NCI-H774 (cell line): ENCODE results near the gene OR10H5.
"Not testable (repeated sequence)": the region's sequence is repeated elsewhere in the genome, so short reads cannot be mapped to it uniquely, and the experiment has no call there.

Experiments
- DNase-seq: peaks from one replicate; lab custom pipeline; 2025; lab: John Stamatoyannopoulos, UW

The OR10H5 gene, protein sequence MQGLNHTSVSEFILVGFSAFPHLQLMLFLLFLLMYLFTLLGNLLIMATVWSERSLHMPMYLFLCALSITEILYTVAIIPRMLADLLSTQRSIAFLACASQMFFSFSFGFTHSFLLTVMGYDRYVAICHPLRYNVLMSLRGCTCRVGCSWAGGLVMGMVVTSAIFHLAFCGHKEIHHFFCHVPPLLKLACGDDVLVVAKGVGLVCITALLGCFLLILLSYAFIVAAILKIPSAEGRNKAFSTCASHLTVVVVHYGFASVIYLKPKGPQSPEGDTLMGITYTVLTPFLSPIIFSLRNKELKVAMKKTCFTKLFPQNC

DNA sequence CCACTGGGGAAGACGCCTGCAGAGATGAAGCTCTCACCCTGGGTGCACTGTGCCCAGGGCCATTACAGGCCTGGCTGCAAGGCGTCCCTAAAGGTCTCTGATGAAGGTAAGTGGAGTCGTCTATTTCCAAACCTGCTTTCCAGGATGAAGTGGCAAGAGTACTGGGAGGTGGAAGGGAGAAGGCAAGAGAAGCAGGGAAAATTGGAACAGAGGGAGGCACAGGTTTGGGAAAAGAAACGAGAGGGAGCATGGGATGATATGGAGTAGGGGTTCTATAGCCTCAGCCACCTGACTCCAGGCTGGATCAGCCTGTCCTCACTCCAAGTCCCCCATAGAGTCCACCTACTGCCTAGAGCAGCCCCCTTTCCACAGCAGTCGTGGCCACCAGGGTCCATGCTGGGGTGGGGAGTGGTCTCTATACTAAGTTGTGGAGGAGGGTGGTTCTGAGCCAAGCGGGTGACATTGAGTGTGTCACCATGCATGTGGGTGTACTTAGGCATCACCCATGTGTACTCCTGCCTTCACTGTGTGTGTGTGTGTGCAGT, at the start of gene OR10H5:
OR10H5 (plus strand) TSS at position 51 of the 545 bp plus-strand sequence. CDS start 6,388 bp downstream, outside the sequence.
- DNase-seq = no peak

- no peak for DNase-seq
Observed at GRCh38 chr19:15737722-15738121, 49.7 kb upstream of the OR10H5 start, which contains the start of gene OR10H3. TSS of gene OR10H3 (plus strand) at chr19:15737985. CDS start at chr19:15741393, 3,408 bp downstream.

GRCh38 chr19:15740785-15741184, 46.7 kb upstream of the OR10H5 start:
- DNase-seq = no peak

GRCh38 chr19:15748239-15748638, 39.2 kb upstream of the OR10H5 start:
- DNase-seq = no peak

GRCh38 chr19:15758379-15758778, 29.1 kb upstream of the OR10H5 start:
- DNase-seq = no peak

DNA sequence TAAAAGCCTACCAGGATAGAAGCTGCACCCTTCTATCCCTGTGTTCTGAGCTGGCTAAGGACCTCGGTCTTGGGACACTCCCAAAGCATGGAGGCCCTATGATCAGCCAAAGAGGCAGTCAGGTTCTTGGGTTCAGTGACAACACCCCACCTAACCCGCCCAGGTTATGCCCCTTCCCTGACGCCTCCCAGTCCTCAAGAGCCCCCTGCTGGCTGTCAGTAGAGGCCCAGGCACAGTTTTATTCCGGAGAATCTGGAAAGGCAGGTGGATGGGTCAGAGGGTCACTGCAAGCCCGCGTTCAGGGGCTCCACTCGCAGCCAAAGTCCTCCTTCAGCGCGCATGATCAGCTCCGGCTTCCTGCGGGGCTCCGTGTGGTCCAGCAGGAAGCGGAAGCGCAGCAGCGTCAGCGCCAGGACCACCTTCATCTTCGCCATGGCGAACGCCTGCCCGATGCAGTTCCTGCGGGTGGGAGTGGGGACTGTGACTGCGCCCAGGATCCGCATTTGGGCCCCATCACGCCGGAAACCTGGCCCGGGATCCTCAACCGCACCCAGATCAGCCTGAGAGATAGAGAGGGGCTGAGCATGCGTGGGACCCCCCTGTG, 27.4 kb upstream of the OR10H5 start:
- DNase-seq = no peak

DNA sequence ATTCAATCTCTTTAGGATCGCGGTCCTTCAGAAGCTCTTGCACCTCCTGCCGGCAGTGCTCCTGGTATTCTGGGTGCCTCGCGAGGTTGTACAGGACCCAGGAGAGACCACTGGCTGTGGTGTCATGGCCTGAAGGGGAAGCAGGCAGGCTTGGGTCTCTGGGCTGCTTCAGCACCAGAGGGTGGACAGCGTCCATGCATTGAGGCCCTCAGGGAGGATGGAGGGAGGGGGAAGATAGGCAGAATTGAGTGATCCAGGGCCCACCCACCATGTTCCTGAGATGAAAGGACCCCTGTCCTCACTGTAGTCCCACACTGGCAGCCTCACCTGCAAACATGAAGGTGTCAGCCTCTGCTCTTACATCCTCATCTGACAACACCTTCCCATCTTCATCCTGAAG, 17.9 kb upstream of the OR10H5 start:
- no peak for DNase-seq

DNA sequence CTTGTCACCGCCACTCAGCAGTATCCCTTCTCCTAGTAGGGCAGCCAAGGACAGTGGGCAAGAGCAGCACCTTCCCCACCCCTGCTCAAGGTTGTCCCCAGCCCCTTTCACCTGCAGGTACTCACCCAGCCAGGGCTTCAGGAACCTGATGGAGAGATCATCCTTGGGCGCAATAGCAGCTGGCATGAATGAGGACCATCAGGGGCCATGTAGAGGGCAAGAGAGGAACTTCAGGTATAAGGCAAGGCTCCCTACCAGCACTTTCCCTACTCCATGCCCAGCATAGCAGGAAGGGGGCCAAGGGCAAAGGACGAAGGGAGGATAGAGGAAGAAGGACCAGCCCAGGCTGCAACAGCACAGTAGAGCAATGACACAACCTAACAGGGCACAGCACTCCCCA, 13.3 kb upstream of the OR10H5 start:
- not testable (repeated sequence) for DNase-seq

- no peak for DNase-seq
Observed at GRCh38 chr19:15775249-15775648, 12.2 kb upstream of the OR10H5 start.

GRCh38 chr19:15776264-15776663, 11.2 kb upstream of the OR10H5 start:
- DNase-seq = no peak

DNA sequence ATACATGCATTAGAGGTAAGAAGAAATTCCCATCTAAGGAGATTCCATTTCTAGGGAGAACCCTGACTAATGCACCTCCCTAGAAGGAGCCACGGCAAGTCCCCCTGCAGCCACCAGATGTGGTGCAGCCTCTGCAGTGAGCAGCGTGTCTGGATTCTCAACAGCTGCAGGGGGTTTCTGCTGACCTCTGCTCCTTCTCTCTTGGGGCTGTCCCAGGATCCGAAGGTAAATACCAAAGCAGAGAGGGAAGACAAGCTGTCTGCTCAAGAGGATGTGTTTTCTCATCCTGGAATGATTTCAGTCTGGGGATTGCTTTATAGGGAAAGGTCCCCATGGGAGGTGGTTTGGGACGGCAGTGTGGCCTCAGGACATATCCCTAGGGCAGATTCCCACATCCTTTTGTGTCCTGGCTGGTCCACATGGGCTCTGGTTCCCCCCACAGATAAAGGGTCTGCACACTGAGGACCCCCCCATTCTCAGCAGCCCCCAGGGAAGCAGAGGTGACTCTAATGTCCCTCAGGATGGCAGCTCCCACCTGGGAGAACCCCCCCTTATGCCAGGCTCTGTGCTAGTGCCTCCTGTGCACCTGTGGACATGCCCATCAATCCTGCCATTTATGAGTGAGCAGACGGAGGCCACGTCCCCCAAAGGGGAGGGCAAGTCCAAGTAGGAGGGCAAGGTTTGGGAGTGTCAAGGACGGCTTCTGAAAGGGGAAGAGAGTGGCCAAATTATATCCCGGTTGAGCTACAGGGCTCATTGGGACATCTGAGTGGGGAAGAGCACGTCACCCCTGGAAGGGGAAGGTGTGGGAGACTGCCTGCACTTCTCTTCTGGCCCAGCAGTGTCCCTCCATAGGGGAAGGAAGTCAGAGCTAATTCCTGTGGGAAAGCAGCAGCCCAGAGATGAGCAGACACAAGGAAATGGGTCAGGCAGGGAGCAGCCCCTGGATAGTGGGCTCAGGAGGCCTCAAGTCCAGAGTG, 10.2 kb upstream of the OR10H5 start:
- DNase-seq = no peak

- no peak for DNase-seq
Observed at GRCh38 chr19:15779756-15780476, 7.5 kb upstream of the OR10H5 start.

DNA sequence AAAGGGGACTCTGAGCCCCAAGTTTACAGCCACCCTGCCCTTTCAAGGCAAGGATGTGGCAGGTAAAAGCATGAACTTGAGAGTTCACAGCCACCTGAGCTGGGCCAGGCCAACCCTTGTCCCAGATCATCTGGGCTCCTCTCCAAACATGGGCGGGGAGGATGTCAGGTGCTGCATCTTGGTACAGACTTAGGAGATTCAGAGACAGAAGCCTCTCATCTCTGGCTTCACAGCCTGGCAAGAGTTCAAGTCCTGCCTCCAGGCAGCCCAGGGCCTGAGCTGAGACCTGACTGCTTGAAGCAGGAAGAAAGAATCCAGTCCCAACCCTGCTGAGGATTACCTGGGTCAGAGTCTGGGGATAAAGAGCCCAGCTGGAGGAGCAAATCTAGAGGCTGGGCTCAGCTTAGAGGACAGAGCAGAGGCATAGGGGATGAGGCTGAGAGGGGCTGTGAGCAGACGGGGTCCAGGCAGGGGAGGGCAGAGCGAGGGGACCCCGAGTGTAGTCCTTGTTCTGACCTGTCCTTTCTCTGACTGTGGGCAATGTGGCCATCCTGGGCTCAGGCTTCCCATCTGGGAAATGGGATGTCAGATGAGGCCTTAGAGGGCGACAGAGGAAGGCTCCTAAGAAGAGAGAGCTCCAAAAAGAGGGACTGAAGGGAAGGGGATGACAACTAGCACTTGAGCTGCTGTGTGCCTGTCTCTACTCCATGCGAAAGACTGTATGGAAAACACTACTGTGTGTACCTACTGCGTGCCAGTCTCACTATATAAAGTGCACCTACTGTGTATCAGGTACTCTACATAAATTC, 6.6 kb upstream of the OR10H5 start:
- DNase-seq = no peak

DNA sequence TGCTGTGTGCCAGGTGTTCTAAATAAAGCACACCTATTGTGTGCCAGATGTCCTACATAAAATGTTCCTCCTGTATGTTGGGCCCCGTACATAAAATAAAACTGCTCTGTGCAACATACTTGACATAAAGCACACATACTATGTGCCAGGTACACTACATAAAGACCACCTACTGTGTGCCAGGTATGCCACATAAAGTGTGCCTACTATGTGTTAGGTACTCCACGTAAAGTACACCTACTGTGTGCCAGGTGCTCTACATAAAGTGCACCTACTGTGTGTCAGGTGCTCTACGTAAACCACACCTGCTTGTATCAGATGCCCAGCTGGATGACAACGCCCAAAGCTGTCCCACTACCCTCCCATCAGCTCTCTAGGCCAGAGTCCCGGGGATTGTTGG, 5.8 kb upstream of the OR10H5 start:
- no peak for DNase-seq

DNA sequence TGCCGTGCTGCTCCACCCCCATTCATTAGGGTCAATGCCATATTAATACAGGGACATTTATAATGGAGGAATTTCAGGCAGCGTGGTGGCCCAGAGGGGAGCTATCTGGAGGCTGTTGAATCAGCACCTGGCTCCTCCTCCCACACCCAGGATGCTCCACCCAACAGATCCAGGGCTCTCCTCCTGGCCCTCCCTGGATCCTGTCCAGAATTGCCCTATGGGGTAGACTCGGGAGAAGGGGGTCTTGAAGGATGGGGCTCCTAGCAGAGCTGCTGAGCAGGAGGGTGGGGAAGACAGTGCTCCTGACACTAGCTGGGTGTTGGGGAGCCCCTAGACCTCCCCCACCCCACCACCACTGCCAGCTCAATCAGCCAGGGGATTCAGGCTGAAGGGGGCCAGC, 5.2 kb upstream of the OR10H5 start:
- DNase-seq = no peak

- not testable (repeated sequence) for DNase-seq
Observed at GRCh38 chr19:15782896-15783295, 4.6 kb upstream of the OR10H5 start.

GRCh38 chr19:15788594-15789270, 1.3 kb downstream of the OR10H5 start:
- no peak for DNase-seq

DNA sequence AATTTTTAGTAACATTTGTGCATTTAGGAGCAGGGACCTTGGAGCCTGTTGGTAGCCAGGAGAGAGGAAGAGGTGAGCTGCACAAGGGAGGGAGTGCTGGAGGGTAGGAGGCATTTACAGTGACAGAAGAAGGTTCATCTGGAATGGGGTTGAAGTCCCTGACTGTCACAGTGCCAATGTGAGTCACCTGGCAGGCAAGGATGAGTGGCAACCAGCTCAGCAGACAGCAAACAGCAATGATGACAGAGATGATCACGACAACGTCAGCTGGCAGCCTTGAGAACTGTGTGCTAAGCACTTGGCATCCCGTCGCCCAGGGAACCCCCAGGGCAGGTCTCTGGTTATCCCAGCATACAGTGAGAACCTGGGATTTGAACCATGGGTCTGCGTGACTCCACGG, 2.6 kb downstream of the OR10H5 start:
- DNase-seq = no peak

- not testable (repeated sequence) for DNase-seq
Observed at GRCh38 chr19:15794279-15794678, 6.8 kb downstream of the OR10H5 start.

DNA sequence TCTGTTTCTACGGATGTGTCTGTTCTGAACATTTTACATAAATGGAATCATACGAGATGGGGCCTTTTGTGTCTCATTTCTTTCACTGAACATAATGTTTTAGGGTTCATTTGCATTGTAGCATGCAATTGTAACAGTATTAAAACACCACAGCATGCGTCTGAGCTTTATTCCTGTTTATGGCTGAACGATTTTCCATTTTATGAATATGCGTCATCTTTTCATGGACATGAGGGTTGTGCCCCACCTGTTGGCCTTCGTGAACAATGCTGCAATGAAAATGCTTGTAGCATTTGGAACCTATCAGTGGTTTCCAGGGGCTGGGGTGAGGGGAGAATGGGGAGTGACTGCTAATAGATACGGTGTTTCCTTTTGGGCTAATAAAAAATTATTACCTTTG, 22.9 kb downstream of the OR10H5 start:
- DNase-seq = no peak
